HCT116 (cell line): ENCODE data around the gene APPL2.

Source experiments
- CEBPB ChIP-seq: IDR thresholded peaks from 2 replicates; pipeline ENCODE4 v1.6.1; 2012; ENCODE audit warnings: low read depth
- EZH2 ChIP-seq: fragments of 200-600 bp; sonication (generic); IDR thresholded peaks from 2 replicates; pipeline ENCODE4 v1.6.1; 2017; ENCODE audit warnings: antibody characterized with exemption, mixed run types
- JUND ChIP-seq: IDR thresholded peaks from 2 replicates; pipeline ENCODE4 v1.6.1; 2012
- POLR2A ChIP-seq: IDR thresholded peaks from 2 replicates; pipeline ENCODE4 v1.7.0; 2011; ENCODE audit warnings: borderline replicate concordance; ENCODE audit not compliant: insufficient read depth, insufficient read length; ENCODE audit errors: extremely low read depth
- POLR2AphosphoS5 ChIP-seq: IDR thresholded peaks from 2 replicates; pipeline ENCODE4 v1.6.1; 2011; ENCODE audit warnings: mild to moderate bottlenecking, low read depth, low read length, moderate library complexity
- RAD21 ChIP-seq: IDR thresholded peaks from 2 replicates; pipeline ENCODE4 v1.6.1; 2012; ENCODE audit warnings: low read depth, mild to moderate bottlenecking
- REST ChIP-seq: IDR thresholded peaks from 2 replicates; pipeline ENCODE4 v1.6.1; 2012; ENCODE audit warnings: low read depth
- SIN3A ChIP-seq: IDR thresholded peaks from 2 replicates; pipeline ENCODE4 v1.6.1; 2012; ENCODE audit warnings: low read depth
- SP1 ChIP-seq: IDR thresholded peaks from 2 replicates; pipeline ENCODE4 v1.6.1; 2012; ENCODE audit warnings: low read depth
- ZNF274 ChIP-seq: fragments of 200-500 bp; sonication (Bioruptor generic); IDR thresholded peaks from 2 replicates; pipeline ENCODE4 v1.6.1; 2014; ENCODE audit warnings: mild to moderate bottlenecking, low read depth, low read length, inconsistent platforms
- TF ChIP-seq, protein P1 (sequence below), 3 experiments: fragments of 200-600 bp in 1 of 3; sonication (generic) in 1 of 3; IDR thresholded peaks in 2 of 3; conservative IDR thresholded peaks in 1 of 3; 2 replicates each; pipeline ENCODE4 v1.5.1; 2012 to 2017; ENCODE audit warnings: low read depth in 2 of 3, low read length in 2 of 3, antibody characterized with exemption in 1 of 3, borderline replicate concordance in 1 of 3, control low read depth in 1 of 3, mild to moderate bottlenecking in 1 of 3, mixed read lengths in 1 of 3, mixed run types in 1 of 3, moderate library complexity in 1 of 3; ENCODE audit not compliant: insufficient read depth in 1 of 3
- TF ChIP-seq, protein P2 (sequence below): IDR thresholded peaks from 2 replicates; pipeline ENCODE4 v1.6.1; 2012

DNA sequence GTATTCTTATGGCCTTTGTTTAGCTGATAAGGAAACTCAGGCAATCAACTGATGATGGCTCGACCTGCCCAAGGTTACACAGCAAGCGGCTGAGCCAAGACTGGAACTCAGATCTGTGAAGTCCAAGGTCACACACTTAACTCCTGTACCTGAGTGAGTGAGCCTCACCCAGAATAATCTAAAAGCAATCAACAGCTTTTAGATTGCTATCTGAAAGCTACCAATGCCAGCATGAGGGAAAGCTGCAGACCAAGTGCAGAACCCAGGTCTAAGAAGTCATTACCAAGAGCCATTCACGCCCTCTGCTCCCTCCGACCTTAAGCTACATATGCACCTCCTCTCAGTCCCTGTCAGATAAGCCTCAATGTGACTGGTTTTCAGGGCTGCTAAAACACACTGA is 12.1 kb downstream of the APPL2 start:
- TF ChIP-seq, protein P1, sequence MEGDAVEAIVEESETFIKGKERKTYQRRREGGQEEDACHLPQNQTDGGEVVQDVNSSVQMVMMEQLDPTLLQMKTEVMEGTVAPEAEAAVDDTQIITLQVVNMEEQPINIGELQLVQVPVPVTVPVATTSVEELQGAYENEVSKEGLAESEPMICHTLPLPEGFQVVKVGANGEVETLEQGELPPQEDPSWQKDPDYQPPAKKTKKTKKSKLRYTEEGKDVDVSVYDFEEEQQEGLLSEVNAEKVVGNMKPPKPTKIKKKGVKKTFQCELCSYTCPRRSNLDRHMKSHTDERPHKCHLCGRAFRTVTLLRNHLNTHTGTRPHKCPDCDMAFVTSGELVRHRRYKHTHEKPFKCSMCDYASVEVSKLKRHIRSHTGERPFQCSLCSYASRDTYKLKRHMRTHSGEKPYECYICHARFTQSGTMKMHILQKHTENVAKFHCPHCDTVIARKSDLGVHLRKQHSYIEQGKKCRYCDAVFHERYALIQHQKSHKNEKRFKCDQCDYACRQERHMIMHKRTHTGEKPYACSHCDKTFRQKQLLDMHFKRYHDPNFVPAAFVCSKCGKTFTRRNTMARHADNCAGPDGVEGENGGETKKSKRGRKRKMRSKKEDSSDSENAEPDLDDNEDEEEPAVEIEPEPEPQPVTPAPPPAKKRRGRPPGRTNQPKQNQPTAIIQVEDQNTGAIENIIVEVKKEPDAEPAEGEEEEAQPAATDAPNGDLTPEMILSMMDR (IDR thresholded peaks at IDR 0.05 in 2 of 3, conservative IDR thresholded peaks at IDR 0.05 in 1 of 3; ENCODE audit: borderline replicate concordance in 1 of 3, insufficient read depth in 1 of 3, low read depth in 2 of 3, low read length in 2 of 3), result no peak
- TF ChIP-seq, protein P2, sequence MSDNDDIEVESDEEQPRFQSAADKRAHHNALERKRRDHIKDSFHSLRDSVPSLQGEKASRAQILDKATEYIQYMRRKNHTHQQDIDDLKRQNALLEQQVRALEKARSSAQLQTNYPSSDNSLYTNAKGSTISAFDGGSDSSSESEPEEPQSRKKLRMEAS, result no peak
- TF ChIP-seq POLR2A (no peak), POLR2AphosphoS5 (no peak), SP1 (no peak), RAD21 (no peak), EZH2 (no peak), ZNF274 (no peak), CEBPB (no peak), SIN3A (no peak), REST (no peak), JUND (no peak)
